ENCODE measurements around the gene SERTM2.
"Not testable (repeated sequence)": the region's sequence is repeated elsewhere in the genome, so short reads cannot be mapped to it uniquely, and the experiment has no call there.

SERTM2 gene

GRCh38 chrX:111511477-111511876 lies at the start of gene SERTM2:
TSS of gene SERTM2 (plus strand) at chrX:111511645. CDS start at chrX:111518858, 7,213 bp downstream.
- no peak for DNase-seq (ENCODE audit: low read depth in 2 of 2, low spot score in 1 of 2)

GRCh38 chrX:111465669-111466068 lies 45.8 kb upstream of the SERTM2 start:
- no peak for DNase-seq (ENCODE audit: low read depth in 2 of 2, low spot score in 1 of 2)

DNA sequence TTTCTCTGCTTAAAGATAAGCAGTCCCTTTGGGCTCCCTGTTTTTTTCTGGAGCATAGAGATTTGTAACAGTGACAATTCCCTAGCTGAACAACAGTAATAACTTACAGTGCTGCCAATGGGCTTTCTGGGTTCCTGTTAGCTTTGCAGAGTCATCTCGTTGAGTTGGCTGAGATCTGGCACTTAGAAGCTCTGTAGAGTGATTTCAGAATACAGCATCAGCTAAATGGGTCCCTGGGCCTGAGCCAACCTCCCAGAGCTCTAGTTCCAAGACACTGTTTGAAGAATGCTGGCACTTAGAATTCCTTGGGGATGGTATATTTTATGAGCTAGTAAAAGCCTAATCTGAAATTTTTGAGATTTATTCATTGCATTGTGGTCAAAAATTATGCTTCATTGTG lies 43.5 kb upstream of the SERTM2 start:
- no peak for DNase-seq (ENCODE audit: low read depth in 2 of 2, low spot score in 1 of 2)

- no peak for DNase-seq (ENCODE audit: low read depth in 2 of 2, low spot score in 1 of 2)
These were observed 40.6 kb upstream of the SERTM2 start for GRCh38 chrX:111470681-111471403.

- DNase-seq (ENCODE audit: low read depth in 2 of 2, low spot score in 1 of 2): no peak
These were observed 29.5 kb upstream of the SERTM2 start for GRCh38 chrX:111481896-111482295.

- no peak for DNase-seq (ENCODE audit: low read depth in 2 of 2, low spot score in 1 of 2)
These were observed 28.3 kb upstream of the SERTM2 start for GRCh38 chrX:111483135-111483534.

- DNase-seq (ENCODE audit: low read depth in 2 of 2, low spot score in 1 of 2): no peak
These were observed 27.6 kb upstream of the SERTM2 start for GRCh38 chrX:111483881-111484280.

DNA sequence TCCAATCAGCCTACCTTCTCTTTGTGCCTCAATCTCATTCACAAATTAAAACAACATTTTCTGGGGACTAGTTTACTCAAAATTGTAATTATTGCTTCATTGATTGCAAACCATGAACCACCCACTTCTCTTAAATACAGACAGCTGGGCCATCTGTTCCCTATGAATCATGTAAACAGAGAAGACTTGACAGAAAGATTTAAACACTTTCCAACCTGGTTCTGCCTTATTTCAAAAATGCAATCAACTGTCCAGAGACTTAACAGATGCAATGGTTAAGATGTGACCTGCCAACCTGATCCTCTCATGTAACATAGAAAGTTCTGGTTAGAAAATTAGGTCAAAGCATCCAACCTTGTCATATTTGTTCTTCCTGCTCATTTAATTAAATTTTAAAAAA lies 20.8 kb upstream of the SERTM2 start:
- DNase-seq (ENCODE audit: low read depth in 2 of 2, low spot score in 1 of 2): no peak

GRCh38 chrX:111492085-111492484 lies 19.4 kb upstream of the SERTM2 start:
- no peak for DNase-seq (ENCODE audit: low read depth in 2 of 2, low spot score in 1 of 2)

- no peak for DNase-seq (ENCODE audit: low read depth in 2 of 2, low spot score in 1 of 2)
These were observed 12.8 kb upstream of the SERTM2 start for GRCh38 chrX:111498538-111499103.

GRCh38 chrX:111503485-111503993 lies 7.9 kb upstream of the SERTM2 start:
- no peak for DNase-seq (ENCODE audit: low read depth in 2 of 2, low spot score in 1 of 2)

GRCh38 chrX:111504941-111505340 lies 6.5 kb upstream of the SERTM2 start:
- no peak for DNase-seq (ENCODE audit: low read depth in 2 of 2, low spot score in 1 of 2)

DNA sequence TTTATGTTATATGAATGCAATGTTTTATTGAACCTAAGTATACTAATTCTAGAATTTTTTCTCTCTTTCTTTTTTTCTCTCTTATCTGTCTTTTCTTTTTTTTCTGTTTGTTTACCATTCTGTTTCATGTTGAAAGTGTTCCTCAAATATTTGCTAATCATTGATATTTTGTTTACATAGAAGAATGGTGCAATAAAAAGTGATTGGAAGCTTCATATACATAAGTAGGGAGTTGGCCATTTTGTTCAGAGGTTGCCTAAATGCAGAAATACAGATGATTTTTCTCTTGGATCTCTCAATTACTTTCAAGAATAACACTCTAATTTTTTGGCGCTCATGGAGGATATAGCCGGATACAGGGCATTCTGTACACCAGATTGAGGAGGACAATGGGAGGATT lies 5.7 kb upstream of the SERTM2 start:
- no peak for DNase-seq (ENCODE audit: low read depth in 2 of 2, low spot score in 1 of 2)

GRCh38 chrX:111506826-111507225 lies 4.6 kb upstream of the SERTM2 start:
- no peak for DNase-seq (ENCODE audit: low read depth in 2 of 2, low spot score in 1 of 2)

DNA sequence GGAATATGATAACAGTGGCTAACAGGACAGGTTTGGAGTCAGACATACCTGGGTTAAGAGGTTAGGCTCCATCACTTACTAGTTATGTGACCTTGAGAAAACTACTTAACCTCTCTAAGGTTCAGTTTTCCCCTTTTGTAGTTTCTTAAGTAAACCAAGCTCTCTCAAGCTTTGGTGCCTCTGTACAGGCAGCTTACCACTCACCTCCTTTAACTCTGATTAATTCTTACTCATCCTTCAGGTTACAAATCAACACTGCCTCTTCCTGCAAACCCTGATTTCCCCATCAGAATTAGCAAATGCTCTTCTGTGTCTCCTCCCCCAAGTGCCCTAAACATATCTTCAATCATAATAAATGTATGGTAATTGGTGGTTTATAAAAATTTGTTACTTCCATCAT lies 3.5 kb upstream of the SERTM2 start:
- no peak for DNase-seq (ENCODE audit: low read depth in 2 of 2, low spot score in 1 of 2)

DNA sequence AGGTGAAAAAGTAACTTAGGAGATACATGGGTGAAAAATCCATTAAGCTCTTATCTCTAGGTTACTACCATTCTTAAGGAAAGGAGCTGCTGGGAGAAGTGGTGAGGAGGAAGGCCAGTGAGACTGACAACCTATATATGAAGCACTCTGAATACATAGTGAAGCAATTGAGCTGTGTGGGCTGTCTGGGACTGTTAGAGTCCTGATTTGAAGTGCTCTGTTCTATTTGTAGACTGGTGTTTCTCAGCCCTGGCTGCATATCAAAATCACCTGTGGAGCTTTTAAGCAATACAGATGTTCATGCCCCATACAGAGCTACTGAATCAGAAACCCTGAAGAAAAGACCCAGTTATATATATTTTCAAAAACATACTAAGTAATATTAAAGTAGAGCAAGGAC lies 3.9 kb downstream of the SERTM2 start:
- DNase-seq (ENCODE audit: low read depth in 2 of 2, low spot score in 1 of 2): no peak

DNA sequence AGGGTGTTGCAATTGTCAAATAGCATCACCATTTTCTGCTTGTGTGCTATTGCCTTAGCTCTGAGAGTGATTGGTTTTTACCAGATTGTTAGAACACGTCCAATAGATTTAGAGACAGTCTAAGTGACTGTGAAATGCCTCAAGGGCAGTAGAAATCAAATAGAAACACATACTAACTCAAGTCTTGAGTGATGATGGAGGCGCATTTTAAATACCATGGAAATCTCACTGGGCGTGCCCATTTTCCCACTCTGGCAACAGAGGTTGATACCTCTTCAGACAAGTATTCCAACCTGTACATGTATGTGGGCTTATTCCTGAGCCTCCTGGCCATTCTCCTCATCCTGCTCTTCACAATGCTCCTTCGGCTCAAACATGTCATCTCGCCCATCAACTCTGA lies 7.2 kb downstream of the SERTM2 start:
- no peak for DNase-seq (ENCODE audit: low read depth in 2 of 2, low spot score in 1 of 2)

GRCh38 chrX:111519215-111519614 lies 7.8 kb downstream of the SERTM2 start:
- no peak for DNase-seq (ENCODE audit: low read depth in 2 of 2, low spot score in 1 of 2)

- DNase-seq (ENCODE audit: low read depth in 2 of 2, low spot score in 1 of 2): no peak
These were observed 9.1 kb downstream of the SERTM2 start for GRCh38 chrX:111520506-111520905.

GRCh38 chrX:111521169-111521568 lies 9.7 kb downstream of the SERTM2 start:
- DNase-seq (ENCODE audit: low read depth in 2 of 2, low spot score in 1 of 2): no peak

GRCh38 chrX:111543212-111543741 lies 31.8 kb downstream of the SERTM2 start:
- no peak for DNase-seq (ENCODE audit: low read depth in 2 of 2, low spot score in 1 of 2)

DNA sequence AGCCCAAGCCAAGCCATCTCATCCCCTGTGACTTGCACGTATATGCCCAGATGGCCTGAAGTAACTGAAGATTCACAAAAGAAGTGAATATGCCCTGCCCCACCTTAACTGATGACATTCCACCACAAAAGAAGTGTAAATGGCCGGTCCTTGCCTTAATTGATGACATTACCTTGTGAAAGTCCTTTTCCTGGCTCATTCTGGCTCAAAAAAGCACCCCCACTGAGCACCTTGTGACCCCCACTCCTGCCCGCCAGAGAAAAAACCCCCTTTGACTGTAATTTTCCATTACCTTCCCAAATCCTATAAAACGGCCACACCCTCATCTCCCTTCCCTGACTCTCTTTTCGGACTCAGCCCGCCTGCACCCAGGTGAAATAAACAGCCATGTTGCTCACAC lies 37.8 kb downstream of the SERTM2 start:
- DNase-seq (ENCODE audit: low read depth in 2 of 2, low spot score in 1 of 2): not testable (repeated sequence)

Data from stimulated activated CD8-positive, alpha-beta memory T cell treated with anti-CD3 and anti-CD28 coated beads, Interleukin-4, amount 100 ng/mL, for 1 hour (primary cell).